Colonic mucosa (tissue), 4 donors: ENCODE measurements around the gene KIAA1755. TPM values are rescaled to one million over a fixed set of nuclear protein-coding genes. Genes with fewer than 3 reads are reported as not detected.

Experiments
- DNase-seq: peaks from one replicate; pipeline ENCODE4 v3.0.0-alpha.2; 2020
- H3K27ac ChIP-seq: fragments of 200-600 bp; one replicate; pipeline ENCODE4 v1.8.0; 2021
- H3K27me3 ChIP-seq: fragments of 200-600 bp; one replicate; pipeline ENCODE4 v1.8.0; 2021
- H3K36me3 ChIP-seq: fragments of 200-600 bp; one replicate; pipeline ENCODE4 v1.8.0; 2021
- H3K4me1 ChIP-seq: fragments of 200-600 bp; one replicate; pipeline ENCODE4 v1.8.0; 2021; ENCODE audit warnings: mild to moderate bottlenecking
- H3K4me3 ChIP-seq: fragments of 200-600 bp; one replicate; pipeline ENCODE4 v1.8.0; 2021
- H3K9ac ChIP-seq, 2 donors: one replicate each; pipeline ENCODE4 v1.7.0; 2013; ENCODE audit warnings: control low read depth in 2 of 2, low read depth in 2 of 2, low read length in 2 of 2
- H3K9me3 ChIP-seq: fragments of 200-600 bp; one replicate; pipeline ENCODE4 v1.8.0; 2021
- intact Hi-C: fragments of 100-400 bp; cut with DNase I; formaldehyde crosslinking; loops from one replicate; pipeline ENCODE4 v1.14.1; 2022
- total RNA-seq, 2 donors: library from RNA; stranded (reverse); fragmentation: NEBNext Ultra II Directional in 1 of 2; extraction: Animal tissue kit (Norgen Biotek cat#: 25700) in 1 of 2; gene quantifications; one replicate each; pipeline ENCODE4 v1.2.1, GENCODE V29; 2021
- TF ChIP-seq, protein P1 (sequence below): fragments of 200-600 bp; IDR thresholded peaks from one replicate; pipeline ENCODE4 v1.8.0; 2022; ENCODE audit warnings: antibody characterized with exemption, mild to moderate bottlenecking
- donor health status: healthy.
- donor health status: DM: no; HTN: no; CAD: no.
- donor health status: DM: no; HTN: no; CAD: no.

KIAA1755 gene
- total RNA-seq, 2 donors from 2014 or later, result 0.40 to 3.9 TPM

DNA sequence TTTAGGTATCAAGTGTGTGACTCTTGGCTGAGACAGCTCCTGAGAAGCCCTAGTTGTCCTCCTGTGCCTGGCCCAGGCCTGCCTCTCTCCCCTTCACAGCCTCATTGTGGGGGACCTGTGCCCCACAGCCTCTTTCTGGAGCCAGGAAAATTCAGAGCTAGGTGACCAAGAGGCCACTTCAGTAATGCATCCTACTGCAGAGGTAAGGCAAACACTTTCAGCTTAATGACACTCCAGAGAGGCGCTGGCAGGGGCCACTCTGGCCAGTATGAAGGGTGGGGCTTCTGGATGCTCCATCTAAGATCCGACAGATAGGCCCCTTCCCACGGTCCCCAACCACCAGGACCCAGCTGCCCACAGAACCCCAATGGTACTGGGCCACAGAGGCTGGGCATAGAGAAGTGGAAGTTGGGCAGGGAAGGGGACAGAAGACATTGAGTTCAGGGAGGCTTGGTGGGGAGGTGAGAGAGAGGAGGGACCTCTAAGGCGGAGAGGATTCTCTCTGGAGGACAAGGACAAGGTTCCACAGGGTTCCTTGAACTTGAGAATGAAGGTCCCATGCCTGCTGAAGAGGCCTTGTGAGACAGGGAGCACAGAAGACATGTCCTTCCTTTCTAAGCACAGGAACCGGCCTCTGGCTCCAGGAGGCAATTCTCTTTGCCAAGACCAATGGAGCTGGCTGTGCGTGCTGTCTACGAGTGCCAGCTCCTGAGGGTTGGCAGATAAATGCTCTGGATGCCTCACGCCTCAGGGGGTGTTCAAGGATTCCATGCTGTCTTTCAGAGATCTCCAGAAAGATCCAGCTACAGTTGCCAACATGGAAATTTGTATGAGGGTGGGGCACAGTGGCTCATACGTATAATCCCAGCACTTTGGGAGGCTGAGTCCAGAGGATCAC is 49.1 kb downstream of the KIAA1755 start:
- DNase-seq, result no peak

DNA sequence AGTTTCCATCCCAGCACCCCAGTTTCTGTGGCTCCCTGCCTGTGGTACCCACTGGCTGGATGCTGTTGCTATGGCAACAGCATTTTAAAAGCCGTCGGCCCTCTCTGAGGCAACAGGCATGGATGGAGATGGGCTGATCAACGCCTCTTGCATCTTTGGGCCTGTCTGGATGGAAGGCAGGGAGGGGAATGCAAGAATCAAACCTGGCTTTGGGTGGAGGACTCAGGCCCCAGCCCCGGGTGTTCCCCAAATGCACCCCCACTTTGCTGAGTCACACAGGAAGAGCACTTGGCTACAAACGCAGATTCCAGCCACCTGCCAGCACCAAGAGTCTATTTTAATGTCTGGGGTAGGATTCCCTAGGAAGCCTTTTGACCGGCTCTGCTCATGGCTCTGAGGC is 49.8 kb downstream of the KIAA1755 start:
- Histone ChIP-seq H3K36me3 (no peaks in the 10 kb centered on the region), H3K9me3 (no peaks in the 10 kb centered on the region), H3K9ac (no peak overlapping the region), H3K4me3 (no peak overlapping the region), H3K27me3 (no peaks in the 10 kb centered on the region), H3K4me1 (no peaks in the 10 kb centered on the region), H3K27ac (no peak overlapping the region)
- intact Hi-C loops, result no loop called here
- DNase-seq, result no peak
- TF ChIP-seq, protein P1, sequence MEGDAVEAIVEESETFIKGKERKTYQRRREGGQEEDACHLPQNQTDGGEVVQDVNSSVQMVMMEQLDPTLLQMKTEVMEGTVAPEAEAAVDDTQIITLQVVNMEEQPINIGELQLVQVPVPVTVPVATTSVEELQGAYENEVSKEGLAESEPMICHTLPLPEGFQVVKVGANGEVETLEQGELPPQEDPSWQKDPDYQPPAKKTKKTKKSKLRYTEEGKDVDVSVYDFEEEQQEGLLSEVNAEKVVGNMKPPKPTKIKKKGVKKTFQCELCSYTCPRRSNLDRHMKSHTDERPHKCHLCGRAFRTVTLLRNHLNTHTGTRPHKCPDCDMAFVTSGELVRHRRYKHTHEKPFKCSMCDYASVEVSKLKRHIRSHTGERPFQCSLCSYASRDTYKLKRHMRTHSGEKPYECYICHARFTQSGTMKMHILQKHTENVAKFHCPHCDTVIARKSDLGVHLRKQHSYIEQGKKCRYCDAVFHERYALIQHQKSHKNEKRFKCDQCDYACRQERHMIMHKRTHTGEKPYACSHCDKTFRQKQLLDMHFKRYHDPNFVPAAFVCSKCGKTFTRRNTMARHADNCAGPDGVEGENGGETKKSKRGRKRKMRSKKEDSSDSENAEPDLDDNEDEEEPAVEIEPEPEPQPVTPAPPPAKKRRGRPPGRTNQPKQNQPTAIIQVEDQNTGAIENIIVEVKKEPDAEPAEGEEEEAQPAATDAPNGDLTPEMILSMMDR, result no peak

More for the DNA sequence above, 49.1 kb downstream of the KIAA1755 start:
- H3K9ac ChIP-seq, result no peak overlapping the region
- H3K27ac ChIP-seq, result no peak overlapping the region
- no peaks in the 10 kb centered on the region for H3K4me1 ChIP-seq
- TF ChIP-seq, protein P1, result no peak
- H3K9me3 ChIP-seq, result no peaks in the 10 kb centered on the region
- H3K36me3 ChIP-seq, result no peaks in the 10 kb centered on the region
- intact Hi-C loops, result no loop called here
- no peaks in the 10 kb centered on the region for H3K27me3 ChIP-seq
- H3K4me3 ChIP-seq, result no peak overlapping the region

DNA sequence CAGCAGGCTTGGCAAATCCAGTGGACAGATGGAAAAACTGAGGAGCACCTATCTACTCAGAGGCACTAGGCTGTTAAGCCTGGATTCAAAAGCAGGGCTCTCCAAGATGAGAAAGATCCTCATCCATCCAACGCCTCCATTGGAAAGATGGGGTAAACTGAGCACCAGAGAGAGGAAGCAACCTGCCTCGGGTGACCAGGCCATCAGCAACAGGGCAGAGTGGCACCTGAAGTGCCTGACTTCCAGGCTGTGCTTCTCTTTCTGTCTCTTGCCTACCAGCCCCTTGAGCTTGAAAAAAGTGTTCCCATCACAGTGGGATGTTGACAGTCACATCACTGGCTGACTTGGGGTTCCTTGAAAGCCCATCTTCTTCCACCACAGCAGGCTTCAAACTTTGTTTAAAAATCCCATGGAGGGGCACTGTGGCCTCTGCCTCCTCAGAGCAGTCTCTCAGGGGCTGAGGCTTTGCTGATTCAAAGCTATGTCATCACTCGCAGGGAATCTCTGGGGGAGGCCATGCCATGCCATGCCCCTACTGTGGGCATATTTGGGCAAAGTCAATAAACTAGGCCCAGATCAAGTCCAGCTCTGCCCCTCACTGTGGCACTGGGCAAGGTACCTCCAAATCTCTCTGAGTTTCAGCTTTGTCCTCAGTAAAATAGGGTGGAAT is 50.7 kb downstream of the KIAA1755 start:
- TF ChIP-seq, protein P1, result no peak
- no peaks in the 10 kb centered on the region for H3K27me3 ChIP-seq
- no peak overlapping the region for H3K9ac ChIP-seq
- no peak overlapping the region for H3K27ac ChIP-seq
- H3K4me3 ChIP-seq, result no peak overlapping the region
- intact Hi-C loops, result no loop called here
- no peaks in the 10 kb centered on the region for H3K4me1 ChIP-seq
- no peak for DNase-seq
- no peaks in the 10 kb centered on the region for H3K9me3 ChIP-seq
- H3K36me3 ChIP-seq, result no peaks in the 10 kb centered on the region

DNA sequence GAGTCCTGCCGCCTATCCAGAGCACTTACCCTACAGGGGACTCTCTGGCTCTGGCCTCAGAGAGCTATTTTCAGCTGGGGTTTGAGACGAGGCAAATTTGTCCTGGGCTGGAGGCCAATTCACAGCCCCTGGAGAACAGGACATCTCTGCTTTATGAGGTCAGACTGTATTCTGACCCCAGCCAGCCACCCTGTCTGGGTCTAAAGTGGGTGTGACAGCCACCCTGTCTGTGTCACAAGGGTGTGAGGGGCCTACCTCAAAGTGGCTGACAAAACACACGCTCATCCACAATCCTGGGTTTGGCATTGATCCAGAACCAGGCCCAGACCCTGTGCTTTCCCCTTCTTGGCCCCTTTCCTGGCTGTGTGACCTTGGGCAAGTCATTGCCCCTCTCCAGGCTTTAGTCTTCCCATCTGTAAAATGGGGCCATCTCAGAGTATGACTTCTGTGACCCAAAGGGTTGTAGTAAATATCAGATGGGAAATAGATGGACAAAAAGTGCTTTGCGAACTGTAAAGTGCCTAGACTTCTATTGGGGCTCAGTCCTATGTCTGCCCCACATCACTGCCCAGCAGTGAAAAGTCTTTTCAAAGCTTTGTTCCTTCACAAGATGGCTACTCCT is 51.4 kb downstream of the KIAA1755 start:
- DNase-seq, result no peak
- intact Hi-C loops, result no loop called here
- no peaks in the 10 kb centered on the region for H3K27me3 ChIP-seq
- no peaks in the 10 kb centered on the region for H3K9me3 ChIP-seq
- no peaks in the 10 kb centered on the region for H3K36me3 ChIP-seq
- TF ChIP-seq, protein P1, result no peak
- H3K9ac ChIP-seq, result no peak overlapping the region
- no peak overlapping the region for H3K4me3 ChIP-seq
- H3K27ac ChIP-seq, result no peak overlapping the region
- H3K4me1 ChIP-seq, result no peaks in the 10 kb centered on the region

DNA sequence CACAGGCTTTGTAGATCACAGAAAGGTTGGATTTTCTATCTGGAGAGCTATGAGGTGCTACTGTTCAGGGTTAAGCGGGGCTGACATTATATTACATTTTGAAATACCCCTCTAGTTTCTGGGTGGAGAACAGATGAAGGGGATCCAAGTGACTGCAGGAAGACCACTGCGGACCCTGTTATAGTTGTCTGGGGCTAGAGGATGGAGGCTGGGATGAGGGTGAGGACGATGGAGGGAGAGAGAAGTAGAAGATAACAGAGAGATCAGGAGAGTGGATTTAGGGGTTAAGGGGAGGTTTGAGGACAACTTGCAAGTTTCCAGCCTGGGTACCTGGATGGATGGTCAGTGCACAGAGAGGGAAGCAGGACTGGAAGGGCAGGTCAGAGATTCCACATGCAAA is 52.0 kb downstream of the KIAA1755 start:
- TF ChIP-seq, protein P1, result no peak
- Histone ChIP-seq H3K9me3 (no peaks in the 10 kb centered on the region), H3K9ac (no peak overlapping the region), H3K36me3 (no peaks in the 10 kb centered on the region), H3K27ac (no peak overlapping the region), H3K4me3 (no peak overlapping the region), H3K27me3 (no peaks in the 10 kb centered on the region), H3K4me1 (no peaks in the 10 kb centered on the region)
- DNase-seq, result no peak
- intact Hi-C loops, result no loop called here
